Measurements from ENCODE around the gene VPS54. TPM values are rescaled to one million over a fixed set of nuclear protein-coding genes. Genes with fewer than 3 reads are reported as not detected.

VPS54 gene
- 43.2 TPM for total RNA-seq

GRCh38 chr2:64019083-64019974 is at the start of gene VPS54:
Gene VPS54, minus strand, starts transcription at chr2:64019428. Its CDS starts 35,429 bp downstream, at chr2:63983999.

Small RNA genes lying within 50 kb of the gene (small RNA-seq; reads per million reads assigned to genes)
- not detected for gene RF01293 (ENCODE audit: low replicate concordance)

Other genes with a start within 250 kb of the VPS54 start
- 75.7 TPM for gene UGP2, start 177.5 kb downstream of the VPS54 start, total RNA-seq
- gene PELI1, start 125.0 kb upstream of the VPS54 start, total RNA-seq = 62.9 TPM